Activated CD4-positive, alpha-beta T cell treated with anti-CD3 and anti-CD28 coated beads, Interleukin-2, Interleukin-4, amounts not matched to agents 100 ng/mL and 50 ng/mL, durations not matched to agents 16 hours and 8 hours (primary cell): ENCODE measurements around the gene CTSG.
A peak's percentile ranks its signal among the peaks of the same experiment; 100 is the strongest.
"Not testable (repeated sequence)": the region's sequence is repeated elsewhere in the genome, so short reads cannot be mapped to it uniquely, and the experiment has no call there.

Experiments
- DNase-seq: peaks from one replicate; pipeline ENCODE4 v3.0.0-alpha.2; 2020; ENCODE audit warnings: low spot score

CTSG gene, protein sequence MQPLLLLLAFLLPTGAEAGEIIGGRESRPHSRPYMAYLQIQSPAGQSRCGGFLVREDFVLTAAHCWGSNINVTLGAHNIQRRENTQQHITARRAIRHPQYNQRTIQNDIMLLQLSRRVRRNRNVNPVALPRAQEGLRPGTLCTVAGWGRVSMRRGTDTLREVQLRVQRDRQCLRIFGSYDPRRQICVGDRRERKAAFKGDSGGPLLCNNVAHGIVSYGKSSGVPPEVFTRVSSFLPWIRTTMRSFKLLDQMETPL

GRCh38 chr14:24576182-24576581 lies at the start of gene CTSG:
CTSG (minus strand) TSS chr14:24576250; CDS start chr14:24576223, 27 bp downstream.
- no peak for DNase-seq

DNA sequence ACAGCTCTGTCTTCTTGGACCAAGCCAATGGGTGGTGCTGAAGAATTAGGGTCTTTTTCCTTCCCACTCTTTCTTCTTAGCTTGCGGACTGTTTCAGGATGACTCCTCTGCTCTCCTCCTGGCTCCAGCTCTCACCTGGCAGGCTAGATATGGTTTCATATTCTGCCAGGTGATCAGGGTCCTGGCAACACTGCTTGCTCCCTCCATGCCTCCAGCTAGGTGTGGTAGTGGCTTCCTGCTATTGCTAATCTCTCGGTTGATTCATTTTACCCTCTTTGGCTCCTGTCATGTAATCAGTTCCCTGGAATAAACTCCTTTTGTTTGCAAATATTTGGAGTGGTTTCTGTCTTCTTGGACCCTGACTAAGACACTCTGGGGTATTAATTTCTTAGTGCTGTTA lies 37.7 kb upstream of the CTSG start:
- no peak for DNase-seq

- no peak for DNase-seq
Measured at GRCh38 chr14:24613241-24613640, 37.2 kb upstream of the CTSG start.

- no peak for DNase-seq
Measured at GRCh38 chr14:24612196-24612595, 36.1 kb upstream of the CTSG start.

DNA sequence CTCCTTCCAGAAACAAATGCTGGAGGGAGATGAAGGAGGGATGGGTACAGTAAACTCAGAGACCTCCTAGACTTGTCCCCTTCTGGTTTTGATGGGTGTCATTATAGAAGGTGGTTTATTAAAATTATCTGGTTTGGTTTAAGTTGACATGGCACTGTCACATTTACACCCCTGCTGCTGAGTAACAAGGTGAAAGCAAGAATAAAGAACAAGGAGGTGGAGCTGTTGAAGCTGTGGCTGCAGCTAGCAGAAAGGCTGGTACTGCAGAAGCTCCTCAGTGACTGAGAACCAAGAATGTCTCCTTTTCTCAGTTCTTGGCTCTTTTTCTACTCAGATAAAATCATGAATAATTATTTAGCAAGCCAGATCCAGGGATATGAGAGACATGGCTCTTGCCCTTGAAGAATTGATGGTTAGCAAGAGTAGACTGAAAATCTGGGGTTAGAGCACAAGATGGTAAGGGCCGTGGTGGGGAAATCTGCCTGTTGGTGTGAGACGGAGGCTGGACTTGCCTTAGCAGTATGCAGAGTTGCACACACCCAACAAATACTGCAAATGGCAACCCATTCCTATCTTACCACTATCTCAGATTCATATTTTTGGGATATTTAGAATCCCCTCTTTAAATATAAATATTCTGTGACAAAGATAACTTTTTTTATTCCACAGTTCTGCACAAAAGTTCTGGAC lies 33.8 kb upstream of the CTSG start, which contains the start of gene GZMH:
TSS of gene GZMH (minus strand) at position 31 of the 690 bp plus-strand sequence. CDS start 72 bp downstream, outside the sequence.
- DNase-seq, result peak; percentile 56

DNA sequence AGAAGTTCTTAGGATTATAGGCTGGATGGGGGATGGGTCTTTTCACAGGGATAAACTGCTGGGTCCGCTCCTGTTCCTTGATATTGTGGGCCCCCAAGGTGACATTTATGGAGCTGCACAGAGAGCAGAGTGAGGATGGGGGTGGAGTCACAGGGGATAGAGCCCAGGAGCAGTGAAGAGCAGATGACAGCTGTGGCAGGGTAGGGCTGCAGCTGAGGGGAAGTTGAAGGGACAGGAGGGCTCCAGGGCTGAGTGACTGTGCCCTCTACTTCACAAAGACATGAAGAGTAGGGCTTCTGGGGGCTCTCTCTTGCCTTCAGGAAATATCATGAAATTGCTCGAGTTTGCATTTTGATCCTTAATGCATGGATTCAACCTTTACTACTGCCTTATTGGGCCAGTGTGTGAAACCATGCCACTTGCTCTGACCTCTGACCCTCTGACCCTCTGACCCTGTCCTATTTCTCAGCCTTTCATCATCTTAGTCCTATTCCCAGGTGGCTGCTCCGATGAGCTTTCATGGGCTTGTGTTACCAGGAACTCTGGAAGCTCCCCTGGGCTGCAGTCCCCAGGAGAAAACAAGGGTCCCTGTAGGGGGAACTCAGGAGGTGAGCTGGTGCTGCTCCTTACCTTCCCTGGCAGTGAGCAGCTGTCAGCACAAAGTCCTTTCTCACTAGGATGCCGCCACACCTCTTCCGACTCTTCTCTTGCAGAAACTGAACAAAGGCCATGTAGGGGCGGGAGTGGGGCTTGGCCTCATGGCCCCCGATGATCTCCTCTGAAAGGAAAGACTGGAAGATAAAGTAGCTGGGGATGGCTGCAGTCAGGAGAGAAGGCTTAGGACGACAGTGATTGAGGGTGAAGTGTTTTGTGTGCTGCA lies 31.8 kb upstream of the CTSG start:
- no peak for DNase-seq

DNA sequence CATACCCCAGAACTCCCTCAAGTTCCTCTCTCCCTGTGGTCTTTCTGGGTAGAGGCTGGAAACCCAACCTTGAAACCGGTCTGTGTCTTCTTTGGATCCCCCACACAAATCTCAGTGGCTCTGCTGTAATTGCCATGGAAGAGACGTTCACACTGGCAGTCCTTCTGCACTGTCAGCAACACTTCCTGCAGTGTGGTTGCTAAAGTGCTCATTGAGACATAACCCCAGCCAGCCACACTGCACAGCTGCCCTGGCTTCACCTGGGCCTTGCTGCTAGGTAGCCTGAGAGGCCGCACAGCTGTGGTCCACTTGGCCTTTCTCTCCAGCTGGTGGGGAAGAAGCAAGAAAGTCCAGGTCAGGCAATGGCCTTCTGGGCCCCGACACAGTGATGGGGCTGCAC lies 31.0 kb upstream of the CTSG start:
- peak; percentile 33 for DNase-seq

DNA sequence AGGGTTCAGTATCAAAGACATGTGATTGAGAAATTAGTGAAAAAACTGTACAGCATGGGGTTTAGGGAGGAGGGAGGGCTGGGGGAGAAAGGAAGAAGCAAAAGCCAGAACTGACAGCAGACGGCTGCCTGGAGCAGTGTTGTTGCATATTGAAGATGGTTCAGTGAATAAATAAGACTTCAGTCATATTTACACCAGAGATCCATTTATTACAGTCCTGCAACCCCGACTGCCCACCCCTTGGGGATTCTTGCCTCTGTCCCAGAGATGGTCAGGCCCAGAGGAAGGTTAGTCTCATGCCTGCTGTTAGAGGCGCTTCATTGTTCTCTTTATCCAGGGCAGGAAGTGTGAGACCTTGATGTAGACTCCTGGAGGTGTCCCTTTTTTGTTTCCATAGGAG lies 30.2 kb upstream of the CTSG start:
- no peak for DNase-seq

DNA sequence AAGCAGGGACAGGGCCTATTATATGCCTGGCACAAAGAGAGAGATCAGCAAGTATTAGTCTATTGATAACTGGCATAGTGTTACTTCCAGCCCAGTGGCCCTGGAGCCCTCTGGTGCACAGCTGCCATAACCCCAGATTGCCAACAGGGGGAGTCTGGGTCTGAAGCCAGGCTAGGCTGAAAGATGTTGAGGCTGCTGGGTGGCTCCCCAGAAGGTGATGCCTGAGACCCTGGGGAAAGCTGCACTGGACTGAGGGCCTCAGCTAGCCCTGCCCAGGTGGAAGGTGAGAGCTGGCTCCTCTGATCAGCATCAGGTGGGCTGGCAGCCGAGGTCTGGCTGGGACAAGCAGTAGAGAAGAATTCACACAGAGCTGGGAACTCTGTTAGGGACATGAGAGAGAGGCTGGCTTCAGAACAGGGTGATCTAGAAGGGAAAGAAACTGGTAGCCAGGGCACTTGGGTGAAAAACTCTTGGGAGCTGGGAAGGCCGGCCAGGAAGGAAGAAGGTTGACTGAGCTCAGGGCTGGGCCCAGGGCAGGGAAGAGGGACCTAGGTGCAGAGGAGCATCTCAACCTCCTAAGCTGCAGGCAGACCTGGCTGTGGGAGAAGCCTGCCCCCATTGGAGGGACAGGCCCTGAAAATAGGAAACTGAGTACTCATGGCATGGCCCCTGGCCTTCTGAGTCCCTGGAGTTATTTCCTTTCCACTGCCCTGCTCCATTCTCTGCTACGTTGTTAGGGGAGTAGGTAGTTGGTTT lies 29.6 kb upstream of the CTSG start:
- DNase-seq, result peak; percentile 83

DNA sequence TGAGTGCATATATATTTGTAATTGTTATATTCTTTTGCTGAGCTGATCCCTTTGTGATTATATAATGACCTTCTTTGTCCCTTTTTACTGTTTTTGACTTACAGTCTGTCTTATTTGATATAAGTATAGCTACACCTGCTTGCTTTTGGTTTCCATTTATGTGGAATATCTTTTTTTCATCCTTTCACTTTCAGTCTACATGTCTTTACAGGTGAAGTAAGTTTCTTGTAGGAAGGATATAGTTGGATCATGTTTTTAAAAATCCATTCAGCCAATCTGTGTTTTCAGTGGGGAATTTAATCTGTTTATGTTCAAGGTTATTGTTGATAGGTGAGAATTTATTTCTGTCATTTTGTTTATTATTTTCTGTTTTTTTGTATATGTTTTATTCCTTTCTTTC lies 21.4 kb upstream of the CTSG start:
- no peak for DNase-seq

DNA sequence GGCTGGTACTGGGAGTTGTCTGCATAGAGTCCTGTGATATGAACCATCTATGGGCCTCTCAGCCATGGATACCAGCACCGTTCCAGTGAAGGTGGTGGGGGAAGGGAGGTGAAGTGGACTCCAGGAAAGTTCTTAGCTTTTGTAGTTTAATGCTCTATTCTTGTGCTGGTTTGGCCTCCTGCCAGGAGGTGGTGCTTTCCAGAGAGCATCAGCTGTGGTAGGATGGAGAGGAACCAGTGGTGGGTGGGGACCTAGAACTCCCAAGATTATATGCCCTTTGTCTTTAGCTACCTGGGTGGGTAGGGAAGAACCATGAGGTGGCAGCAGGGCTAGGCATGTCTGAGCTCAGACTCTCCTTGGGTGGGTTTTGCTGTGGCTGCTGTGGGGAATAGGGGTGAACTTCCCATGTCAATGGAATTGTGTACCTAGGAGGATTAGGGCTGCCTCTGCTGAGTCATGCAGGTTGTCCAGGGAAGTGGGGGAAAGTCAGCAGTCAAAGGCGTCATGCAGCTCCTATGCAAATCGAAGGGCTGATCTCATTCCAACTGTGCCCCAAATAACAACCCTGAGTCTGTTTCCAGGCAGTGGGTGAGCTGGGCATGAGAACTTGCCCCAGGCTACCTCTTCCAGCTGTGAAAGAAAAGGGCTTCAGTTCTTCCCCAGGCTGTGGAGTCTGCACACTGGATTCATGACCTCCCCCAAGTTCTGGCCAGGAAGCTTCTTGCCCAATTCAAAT lies 19.2 kb upstream of the CTSG start:
- no peak for DNase-seq

DNA sequence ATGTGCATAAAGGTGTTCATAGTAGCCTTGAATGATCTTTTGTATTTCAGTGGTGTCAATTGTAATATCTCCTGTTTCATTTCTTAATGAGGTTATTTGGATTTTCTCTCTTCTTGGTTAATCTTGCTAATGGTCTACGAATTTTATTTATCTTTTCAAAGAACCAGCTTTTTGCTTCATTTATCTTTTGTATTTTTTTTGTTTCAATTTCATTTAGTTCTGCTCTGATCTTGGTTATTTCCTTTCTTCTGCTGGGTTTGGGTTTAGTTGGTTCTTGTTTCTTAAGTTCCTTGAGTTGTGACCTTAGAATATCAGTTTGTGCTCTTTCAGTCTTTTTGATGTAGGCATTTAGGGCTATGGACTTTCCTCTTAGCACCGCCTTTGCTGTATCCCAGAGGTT lies 15.0 kb upstream of the CTSG start:
- DNase-seq, result not testable (repeated sequence)

- DNase-seq, result not testable (repeated sequence)
Measured at GRCh38 chr14:24584402-24584801, 8.4 kb upstream of the CTSG start.

DNA sequence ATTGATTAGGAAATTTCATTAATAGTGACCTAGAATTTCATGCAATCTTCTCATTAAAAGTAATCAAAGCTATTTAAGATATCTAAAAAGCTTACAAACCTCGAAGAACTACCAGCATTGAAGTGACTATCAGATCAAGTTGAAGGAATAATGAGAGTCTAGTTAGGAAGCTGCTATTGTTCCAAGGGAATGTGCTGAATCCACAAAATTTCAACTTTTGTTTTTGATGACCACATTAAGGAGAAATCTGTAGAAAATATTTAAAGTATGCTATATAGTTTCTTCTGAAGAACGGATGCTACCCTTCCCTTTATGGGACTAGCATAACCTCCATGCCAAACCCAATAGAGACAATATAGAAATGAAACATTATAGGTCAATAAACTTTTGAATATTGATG lies 2.5 kb upstream of the CTSG start:
- DNase-seq, result no peak

- no peak for DNase-seq
Measured at GRCh38 chr14:24576771-24577170, 721 bp upstream of the CTSG start.

GRCh38 chr14:24574206-24574774 lies 1.8 kb downstream of the CTSG start:
- DNase-seq, result no peak

- no peak for DNase-seq
Measured at GRCh38 chr14:24566318-24566717, 9.7 kb downstream of the CTSG start.

- DNase-seq, result no peak
Measured at GRCh38 chr14:24565766-24566165, 10.3 kb downstream of the CTSG start.

- DNase-seq, result no peak
Measured at GRCh38 chr14:24563505-24563904, 12.5 kb downstream of the CTSG start.

- no peak for DNase-seq
Measured at GRCh38 chr14:24556756-24557155, 19.3 kb downstream of the CTSG start.

GRCh38 chr14:24549064-24549463 lies 27.0 kb downstream of the CTSG start:
- DNase-seq, result not testable (repeated sequence)
